GM12892 (cell line): ENCODE measurements around the gene NCOA4.

Experiments
- POLR2A ChIP-seq: IDR thresholded peaks from 2 replicates; pipeline ENCODE4 v1.6.1; 2011; ENCODE audit warnings: low read depth, low read length, control low read depth
- POLR2AphosphoS5 ChIP-seq: IDR thresholded peaks from 2 replicates; pipeline ENCODE4 v1.6.1; 2011; ENCODE audit warnings: low read depth, low read length, control low read depth

- TF ChIP-seq POLR2AphosphoS5 (no peak), POLR2A (no peak)
These were observed 10.1 kb downstream of the NCOA4 start for GRCh38 chr10:46020344-46020657.
